Suprapubic skin (tissue), 4 donors: ENCODE measurements around the gene HNF1A. TPM values are rescaled to one million over a fixed set of nuclear protein-coding genes. Genes with fewer than 3 reads are reported as not detected.

ENCODE experiments used
- DNase-seq, 2 donors: peaks; one replicate each; pipeline ENCODE4 v3.0.0-alpha.2; 2019; ENCODE audit warnings: low spot score in 2 of 2
- H3K27ac ChIP-seq: fragments of 200-600 bp; sonication (generic); one replicate; pipeline ENCODE4 v1.5.1; 2019
- H3K27me3 ChIP-seq: fragments of 200-600 bp; sonication (generic); one replicate; pipeline ENCODE4 v1.5.1; 2019
- H3K36me3 ChIP-seq: fragments of 200-600 bp; sonication (generic); one replicate; pipeline ENCODE4 v1.5.1; 2019
- H3K4me1 ChIP-seq: fragments of 200-600 bp; sonication (generic); one replicate; pipeline ENCODE4 v1.5.1; 2019
- H3K4me3 ChIP-seq: fragments of 200-600 bp; sonication (generic); one replicate; pipeline ENCODE4 v1.5.1; 2019; ENCODE audit warnings: mild to moderate bottlenecking
- H3K9me3 ChIP-seq: fragments of 200-600 bp; sonication (generic); one replicate; pipeline ENCODE4 v1.5.1; 2019
- EP300 ChIP-seq: sonication (generic); formaldehyde crosslinking; IDR thresholded peaks from one replicate; pipeline ENCODE4 v1.6.1; 2017; ENCODE audit warnings: antibody characterized with exemption
- POLR2A ChIP-seq, 2 donors: fragments of 450-650 bp; IDR thresholded peaks; one replicate each; pipeline ENCODE4 v1.6.1; 2017; ENCODE audit warnings: antibody characterized with exemption in 2 of 2, mild to moderate bottlenecking in 2 of 2, moderate library complexity in 2 of 2
- POLR2AphosphoS5 ChIP-seq, 3 donors: sonication (generic); formaldehyde crosslinking; IDR thresholded peaks; one replicate each; pipeline ENCODE4 v1.6.1; 2017; ENCODE audit warnings: antibody characterized with exemption in 3 of 3
- WGBS: methylation state at CpG from one replicate; pipeline ENCODE4 v1.1.5; 2018; 5-methylcytosine and 5-hydroxymethylcytosine counted together
- total RNA-seq, 4 donors: library from RNA; depleted of rRNA; stranded (reverse); fragments of >200 nt; gene quantifications; one replicate each; pipeline ENCODE4 v1.1.0, GENCODE V29; 2016
- TF ChIP-seq, protein P1 (sequence below), 2 donors: fragments of 200-600 bp in 1 of 2; fragments of 450-650 bp in 1 of 2; sonication (generic) in 1 of 2; IDR thresholded peaks; one replicate each; pipeline ENCODE4 v1.5.1; 2016 to 2019; ENCODE audit warnings: antibody characterized with exemption in 2 of 2, mild to moderate bottlenecking in 1 of 2, moderate library complexity in 1 of 2

Gene HNF1A
- total RNA-seq, 4 donors from 2014 or later, result 0.57 TPM; not detected in 3

DNA sequence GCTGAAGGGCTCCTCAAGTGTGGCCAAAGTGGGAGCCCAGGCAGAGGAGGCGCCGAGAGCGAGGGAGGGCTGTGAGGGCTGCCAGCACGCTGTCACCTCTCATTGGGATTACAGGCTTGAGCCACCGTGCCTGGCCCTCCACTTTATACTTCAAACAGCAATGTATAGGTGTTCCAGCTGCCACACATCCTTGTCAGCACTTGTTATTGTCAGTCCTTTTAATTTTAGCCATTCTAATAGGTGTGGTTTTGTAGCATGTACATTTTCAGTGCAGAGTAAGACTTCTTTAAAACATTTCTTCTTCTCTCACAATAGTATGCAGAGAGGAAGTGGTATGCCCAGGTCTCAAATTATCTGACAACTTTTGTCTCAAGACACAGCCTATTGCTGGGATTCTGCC lies 27.5 kb upstream of the HNF1A start:
- H3K4me3 ChIP-seq, result no peak overlapping the region
- H3K27ac ChIP-seq, result no peak overlapping the region
- H3K36me3 ChIP-seq, result no peaks in the 10 kb centered on the region
- TF ChIP-seq POLR2AphosphoS5 (IDR thresholded peaks at IDR 0.05) (no peak), POLR2A (IDR thresholded peaks at IDR 0.05) (no peak), EP300 (no peak)
- TF ChIP-seq, protein P1, sequence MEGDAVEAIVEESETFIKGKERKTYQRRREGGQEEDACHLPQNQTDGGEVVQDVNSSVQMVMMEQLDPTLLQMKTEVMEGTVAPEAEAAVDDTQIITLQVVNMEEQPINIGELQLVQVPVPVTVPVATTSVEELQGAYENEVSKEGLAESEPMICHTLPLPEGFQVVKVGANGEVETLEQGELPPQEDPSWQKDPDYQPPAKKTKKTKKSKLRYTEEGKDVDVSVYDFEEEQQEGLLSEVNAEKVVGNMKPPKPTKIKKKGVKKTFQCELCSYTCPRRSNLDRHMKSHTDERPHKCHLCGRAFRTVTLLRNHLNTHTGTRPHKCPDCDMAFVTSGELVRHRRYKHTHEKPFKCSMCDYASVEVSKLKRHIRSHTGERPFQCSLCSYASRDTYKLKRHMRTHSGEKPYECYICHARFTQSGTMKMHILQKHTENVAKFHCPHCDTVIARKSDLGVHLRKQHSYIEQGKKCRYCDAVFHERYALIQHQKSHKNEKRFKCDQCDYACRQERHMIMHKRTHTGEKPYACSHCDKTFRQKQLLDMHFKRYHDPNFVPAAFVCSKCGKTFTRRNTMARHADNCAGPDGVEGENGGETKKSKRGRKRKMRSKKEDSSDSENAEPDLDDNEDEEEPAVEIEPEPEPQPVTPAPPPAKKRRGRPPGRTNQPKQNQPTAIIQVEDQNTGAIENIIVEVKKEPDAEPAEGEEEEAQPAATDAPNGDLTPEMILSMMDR (IDR thresholded peaks at IDR 0.05), result no peak
- H3K27me3 ChIP-seq, result no peaks in the 10 kb centered on the region
- DNase-seq, result no peak
- 100% methylated on average over 2 of the region's 5 CpGs for WGBS
- H3K9me3 ChIP-seq, result no peaks in the 10 kb centered on the region
- no peaks in the 10 kb centered on the region for H3K4me1 ChIP-seq

DNA sequence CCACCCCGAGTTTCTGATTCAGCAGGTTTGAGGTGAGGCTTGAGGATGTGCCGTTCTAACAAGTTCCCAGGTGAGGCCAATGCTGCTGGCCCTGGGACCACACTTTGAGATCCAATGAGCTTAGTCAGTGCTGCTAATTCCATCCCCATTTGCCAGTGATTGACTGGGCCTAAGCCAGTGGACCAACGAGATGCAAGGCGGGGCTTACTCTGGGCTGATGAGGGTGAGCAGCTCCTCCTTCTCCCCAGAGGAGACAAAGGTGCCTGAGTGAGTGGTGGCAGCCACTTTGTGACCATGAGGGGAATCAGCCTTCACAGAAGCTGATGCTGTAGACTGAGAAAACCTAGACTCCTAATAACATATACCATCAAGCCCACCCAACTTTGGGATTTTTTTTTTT lies 23.1 kb upstream of the HNF1A start:
- no peak for DNase-seq
- TF ChIP-seq POLR2AphosphoS5 (IDR thresholded peaks at IDR 0.05) (no peak), POLR2A (IDR thresholded peaks at IDR 0.05) (no peak), EP300 (no peak)
- TF ChIP-seq, protein P1 (IDR thresholded peaks at IDR 0.05), result no peak
- WGBS, result 67% methylated on average over 3 of the region's 4 CpGs
- no peaks in the 10 kb centered on the region for H3K27me3 ChIP-seq
- H3K9me3 ChIP-seq, result no peaks in the 10 kb centered on the region
- H3K4me1 ChIP-seq, result no peaks in the 10 kb centered on the region
- no peaks in the 10 kb centered on the region for H3K36me3 ChIP-seq
- H3K4me3 ChIP-seq, result no peak overlapping the region
- no peak overlapping the region for H3K27ac ChIP-seq

DNA sequence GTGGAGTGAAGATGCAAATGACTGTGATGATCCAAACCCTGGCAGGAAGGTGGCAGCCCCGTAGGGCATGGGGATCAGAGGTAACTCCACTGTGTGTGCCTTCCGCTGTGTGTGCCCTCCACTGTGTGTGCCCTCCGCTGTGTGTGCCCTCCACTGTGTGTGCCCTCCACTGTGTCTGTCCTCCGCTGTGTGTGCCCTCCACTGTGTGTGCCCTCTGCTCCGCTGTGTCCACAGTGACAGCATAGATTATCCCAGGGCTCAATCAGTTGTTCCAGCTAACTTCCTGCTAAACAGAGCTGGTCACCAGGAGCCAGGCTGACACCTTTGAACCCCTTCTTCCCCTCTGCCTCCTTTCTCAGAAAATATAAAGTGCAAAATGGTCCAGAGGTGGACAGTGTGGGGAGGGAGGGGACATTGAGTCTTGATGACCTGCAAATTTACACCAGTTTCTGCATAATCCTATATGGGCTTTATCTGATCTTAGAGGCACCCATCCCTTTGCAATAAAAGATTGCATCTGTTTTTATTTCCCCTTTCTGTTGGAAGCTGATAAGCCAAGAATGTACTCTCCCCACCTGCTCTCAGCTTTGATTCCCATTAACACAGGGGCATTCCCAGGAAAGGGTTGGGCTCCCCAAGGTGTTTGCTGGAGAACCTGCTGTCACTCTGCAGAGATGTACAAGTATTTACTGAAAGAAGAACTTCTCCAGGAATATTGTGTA lies 21.6 kb upstream of the HNF1A start:
- Histone ChIP-seq H3K9me3 (no peaks in the 10 kb centered on the region), H3K27me3 (no peaks in the 10 kb centered on the region), H3K36me3 (no peaks in the 10 kb centered on the region), H3K27ac (no peak overlapping the region), H3K4me3 (no peak overlapping the region), H3K4me1 (peaks cover 10% of the 10 kb centered on the region)
- no peak for DNase-seq
- TF ChIP-seq POLR2A (IDR thresholded peaks at IDR 0.05), result no peak
- no peak for TF ChIP-seq POLR2AphosphoS5 (IDR thresholded peaks at IDR 0.05)
- no peak for TF ChIP-seq EP300
- TF ChIP-seq, protein P1 (IDR thresholded peaks at IDR 0.05), result no peak
- 90% methylated on average over 2 of the region's 5 CpGs for WGBS

DNA sequence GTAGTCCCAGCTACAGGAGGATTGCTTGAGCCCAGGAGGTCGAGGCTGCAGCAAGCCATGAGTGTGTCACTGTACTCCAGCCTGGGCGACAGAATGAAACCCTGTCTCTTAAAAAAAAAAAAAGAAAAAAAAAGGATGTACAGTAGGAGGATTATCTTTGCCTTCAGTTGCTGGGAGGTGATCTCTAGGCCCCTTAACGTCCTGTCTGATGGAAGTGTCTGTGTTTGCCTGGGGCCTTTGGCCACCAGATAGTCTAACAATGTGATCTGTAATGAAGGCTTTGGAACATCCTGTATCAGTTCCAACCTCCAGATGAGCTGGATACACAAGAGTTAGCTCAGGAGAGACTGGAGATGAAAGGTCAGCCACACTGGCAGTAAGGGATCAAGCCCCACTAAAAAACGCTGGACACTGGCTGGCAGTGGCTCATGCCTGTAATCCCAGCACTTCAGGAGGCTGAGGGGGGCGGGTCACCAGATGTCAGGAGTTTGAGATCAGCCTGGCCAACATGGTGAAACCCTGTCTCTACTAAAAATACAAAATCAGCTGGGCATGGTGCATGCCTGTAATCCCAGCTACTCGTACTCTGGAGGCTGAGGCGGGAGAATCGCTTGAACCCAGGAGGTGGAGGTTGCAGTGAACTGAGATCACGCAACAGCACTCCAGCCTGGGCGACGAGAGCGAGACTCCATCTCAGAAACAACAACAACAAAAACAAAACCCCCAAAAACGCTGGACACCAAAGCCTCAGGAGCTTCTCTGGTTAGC lies 19.0 kb upstream of the HNF1A start:
- H3K9me3 ChIP-seq, result no peaks in the 10 kb centered on the region

DNA sequence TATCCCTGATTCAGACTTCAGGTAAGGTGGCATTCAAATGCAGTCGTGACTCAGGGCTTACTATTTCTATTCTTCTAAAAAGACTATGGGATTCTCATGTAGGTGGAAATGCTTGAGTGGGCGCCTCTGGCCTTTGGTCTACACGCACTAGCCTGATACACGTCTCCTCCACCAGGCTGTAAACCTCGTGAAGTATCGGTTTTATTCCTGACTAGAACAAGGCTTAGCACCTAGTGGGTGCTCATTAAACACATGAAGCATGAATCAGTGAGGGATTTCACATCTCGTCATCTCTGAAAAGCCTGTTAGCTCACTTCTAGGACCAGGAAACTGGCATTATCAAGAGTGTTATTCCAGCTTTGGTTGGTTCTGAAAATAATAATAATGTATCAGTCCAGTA lies 17.7 kb upstream of the HNF1A start:
- Histone ChIP-seq H3K27me3 (no peaks in the 10 kb centered on the region), H3K9me3 (no peaks in the 10 kb centered on the region), H3K4me3 (no peak overlapping the region), H3K36me3 (no peaks in the 10 kb centered on the region), H3K4me1 (peaks cover 23% of the 10 kb centered on the region), H3K27ac (peak overlapping the region; percentile 73)
- TF ChIP-seq, protein P1 (IDR thresholded peaks at IDR 0.05), result no peak
- TF ChIP-seq POLR2A (IDR thresholded peaks at IDR 0.05) (no peak), EP300 (no peak), POLR2AphosphoS5 (IDR thresholded peaks at IDR 0.05) (no peak)
- DNase-seq, result no peak
- WGBS, result 75% methylated on average over 7 of the region's 7 CpGs

More for the DNA sequence above, 19.0 kb upstream of the HNF1A start:
- H3K27ac ChIP-seq, result no peak overlapping the region
- H3K4me1 ChIP-seq, result peaks cover 23% of the 10 kb centered on the region
- DNase-seq, result no peak
- 82% methylated on average over 13 of the region's 13 CpGs for WGBS
- TF ChIP-seq, protein P1 (IDR thresholded peaks at IDR 0.05), result no peak
- TF ChIP-seq POLR2AphosphoS5 (IDR thresholded peaks at IDR 0.05), result no peak
- no peaks in the 10 kb centered on the region for H3K36me3 ChIP-seq
- no peak overlapping the region for H3K4me3 ChIP-seq
- no peaks in the 10 kb centered on the region for H3K27me3 ChIP-seq
